Spleen (tissue), 11 donors: ENCODE measurements around the gene IL1RAPL1. TPM values are rescaled to one million over a fixed set of nuclear protein-coding genes. Genes with fewer than 3 reads are reported as not detected.

ENCODE experiments used
- DNase-seq: peaks from one replicate; pipeline ENCODE4 v3.0.0-alpha.2; 2020
- H3K27ac ChIP-seq, 8 donors: fragments of 200-600 bp; sonication (generic) in 7 of 8; 1 replicate in 4 of 8; 2 replicates in 4 of 8; pipeline versions ENCODE4 v1.5.0 to v1.8.0; 2016 to 2021; ENCODE audit warnings: inconsistent platforms in 4 of 8, mild to moderate bottlenecking in 4 of 8, moderate library complexity in 1 of 8
- H3K27me3 ChIP-seq, 7 donors: fragments of 200-600 bp; sonication (generic) in 6 of 7; replicated peaks in 1 of 7; 1 replicate in 4 of 7; 2 replicates in 3 of 7; pipeline versions ENCODE4 v1.5.0 to v1.8.0; 2016 to 2021; ENCODE audit warnings: inconsistent platforms in 3 of 7, mild to moderate bottlenecking in 1 of 7
- H3K36me3 ChIP-seq, 6 donors: fragments of 200-600 bp; sonication (generic) in 5 of 6; 1 replicate in 4 of 6; 2 replicates in 2 of 6; pipeline versions ENCODE4 v1.5.0 to v1.8.0; 2016 to 2021; ENCODE audit warnings: inconsistent platforms in 2 of 6
- H3K4me1 ChIP-seq, 6 donors: fragments of 200-600 bp; sonication (generic) in 5 of 6; 1 replicate in 3 of 6; 2 replicates in 3 of 6; pipeline versions ENCODE4 v1.5.0 to v1.8.0; 2016 to 2021; ENCODE audit warnings: inconsistent platforms in 3 of 6
- H3K4me3 ChIP-seq, 8 donors: fragments of 200-600 bp; sonication (generic) in 7 of 8; 1 replicate in 4 of 8; 2 replicates in 4 of 8; pipeline versions ENCODE4 v1.5.0 to v1.8.0; 2016 to 2021; ENCODE audit warnings: inconsistent platforms in 4 of 8, mild to moderate bottlenecking in 4 of 8, moderate library complexity in 2 of 8
- H3K9me3 ChIP-seq, 8 donors: fragments of 200-600 bp; sonication (generic) in 7 of 8; 1 replicate in 4 of 8; 2 replicates in 4 of 8; pipeline versions ENCODE4 v1.5.0 to v1.8.0; 2016 to 2021; ENCODE audit warnings: inconsistent platforms in 4 of 8
- CTCF ChIP-seq, 11 experiments: fragments of 200-600 bp in 7 of 11; fragments of 450-650 bp in 4 of 11; sonication (generic) in 4 of 11; IDR thresholded peaks in 8 of 11; conservative IDR thresholded peaks in 3 of 11; 1 replicate in 7 of 11; 2 replicates in 4 of 11; pipeline versions ENCODE4 v1.4.0 to v1.8.0; 2016 to 2021; ENCODE audit warnings: antibody characterized with exemption in 11 of 11, inconsistent platforms in 4 of 11, mild to moderate bottlenecking in 1 of 11
- POLR2A ChIP-seq, 3 donors: fragments of 450-650 bp; IDR thresholded peaks; one replicate each; pipeline ENCODE4 v1.5.1; 2017; ENCODE audit warnings: antibody characterized with exemption in 3 of 3, mild to moderate bottlenecking in 1 of 3
- POLR2AphosphoS5 ChIP-seq, 3 donors: sonication (generic); formaldehyde crosslinking; IDR thresholded peaks; one replicate each; pipeline ENCODE4 v1.5.1; 2017; ENCODE audit warnings: antibody characterized with exemption in 3 of 3
- WGBS, 5 donors: extraction: QIAGEN DNeasy Blood & Tissue Kit in 3 of 5; methylation state at CpG; one replicate each; pipeline versions ENCODE4 v1.1.5 to v1.1.7; 2013 to 2018; 5-methylcytosine and 5-hydroxymethylcytosine counted together
- intact Hi-C: fragments of 100-400 bp; cut with DNase I; formaldehyde crosslinking; loops from one replicate; pipeline ENCODE4 v1.15.0; 2023; ENCODE audit warnings: low total_unique reads
- polyA plus RNA-seq, 3 donors: library from polyadenylated mRNA; stranded (reverse); fragments of 200-250 nt; gene quantifications; one replicate each; pipeline ENCODE4 v1.2.1, GENCODE V29; 2013
- total RNA-seq, 7 donors: library from RNA; depleted of rRNA in 3 of 7; stranded (reverse); fragments of >200 nt in 3 of 7; fragmentation: NEBNext Ultra II Directional in 4 of 7; extraction: Animal tissue kit (Norgen Biotek cat#: 25700) in 4 of 7; gene quantifications; one replicate each; pipeline versions ENCODE4 v1.1.0 to v1.2.1, GENCODE V29; 2016 to 2021
- donor health status: healthy with polysubstance abuse.
- donor health status: DM: no; HTN: no; CAD: no; lungs with moderate emphysema.
- donor health status: DM: no; HTN: no; CAD: no.
- donor health status: Bipolar disorder and iron deficiency.
- donor health status: healthy.
- donor health status: DM: no; HTN: no; CAD: no.
- donor health status: DM: yes; HTN: yes; CAD: no.

IL1RAPL1 gene
- total and polyA plus RNA-seq, 10 donors = 0.03 to 0.19 TPM; not detected in 8

GRCh38 chrX:29661290-29661689 lies 1074.0 kb downstream of the IL1RAPL1 start:
- Histone ChIP-seq H3K36me3 (no peaks in the 10 kb centered on the region), H3K4me1 (no peaks in the 10 kb centered on the region), H3K27me3 (no peaks in the 10 kb centered on the region), H3K9me3 (no peaks in the 10 kb centered on the region), H3K4me3 (no peak overlapping the region), H3K27ac (no peak overlapping the region)
- TF ChIP-seq CTCF (IDR thresholded peaks at IDR 0.05 in 8 of 11, conservative IDR thresholded peaks at IDR 0.05 in 3 of 11) (no peak), POLR2AphosphoS5 (IDR thresholded peaks at IDR 0.05) (no peak), POLR2A (IDR thresholded peaks at IDR 0.05) (no peak)
- intact Hi-C loops = no loop called here
- DNase-seq = no peak

- H3K4me3 ChIP-seq = no peak overlapping the region
- H3K27ac ChIP-seq = no peak overlapping the region
- H3K4me1 ChIP-seq = no peaks in the 10 kb centered on the region
- no peaks in the 10 kb centered on the region for H3K27me3 ChIP-seq
- intact Hi-C loops = no loop called here
- no peaks in the 10 kb centered on the region for H3K9me3 ChIP-seq
- no peak for TF ChIP-seq CTCF (IDR thresholded peaks at IDR 0.05 in 8 of 11, conservative IDR thresholded peaks at IDR 0.05 in 3 of 11)
- no peak for TF ChIP-seq POLR2AphosphoS5 (IDR thresholded peaks at IDR 0.05)
- no peak for TF ChIP-seq POLR2A (IDR thresholded peaks at IDR 0.05)
- H3K36me3 ChIP-seq = no peaks in the 10 kb centered on the region
- DNase-seq = no peak
These were observed 1074.9 kb downstream of the IL1RAPL1 start for GRCh38 chrX:29662101-29662500.

- H3K27ac ChIP-seq = no peak overlapping the region
- 45 to 80% (median 58%) methylated on average over 4 of the region's 4 CpGs for WGBS, 5 donors
- no peaks in the 10 kb centered on the region for H3K36me3 ChIP-seq
- H3K27me3 ChIP-seq = no peaks in the 10 kb centered on the region
- no peaks in the 10 kb centered on the region for H3K9me3 ChIP-seq
- intact Hi-C loops = no loop called here
- no peak for DNase-seq
- H3K4me3 ChIP-seq = no peak overlapping the region
- TF ChIP-seq CTCF (IDR thresholded peaks at IDR 0.05 in 8 of 11, conservative IDR thresholded peaks at IDR 0.05 in 3 of 11) (no peak), POLR2A (IDR thresholded peaks at IDR 0.05) (no peak), POLR2AphosphoS5 (IDR thresholded peaks at IDR 0.05) (no peak)
- no peaks in the 10 kb centered on the region for H3K4me1 ChIP-seq
These were observed 1075.7 kb downstream of the IL1RAPL1 start for GRCh38 chrX:29662759-29663503.

- intact Hi-C loops = no loop called here
- Histone ChIP-seq H3K36me3 (no peaks in the 10 kb centered on the region), H3K27ac (no peak overlapping the region), H3K9me3 (no peaks in the 10 kb centered on the region), H3K4me1 (no peaks in the 10 kb centered on the region), H3K4me3 (no peak overlapping the region), H3K27me3 (no peaks in the 10 kb centered on the region)
- no peak for TF ChIP-seq CTCF (IDR thresholded peaks at IDR 0.05 in 8 of 11, conservative IDR thresholded peaks at IDR 0.05 in 3 of 11)
- DNase-seq = no peak
- WGBS, 5 donors = 79 to 96% (median 85%) methylated on average over 1 of the region's 1 CpG
These were observed 1078.3 kb downstream of the IL1RAPL1 start for GRCh38 chrX:29665532-29665931.
